GM21529 (cell line): ENCODE data around the gene KRT31.
"Not testable (repeated sequence)": the region's sequence is repeated elsewhere in the genome, so short reads cannot be mapped to it uniquely, and the experiment has no call there.

Experiments
- ATAC-seq: cut with Tn5 transposase; IDR thresholded peaks from one replicate; pipeline ENCODE4 v1.9.1; 2021; ENCODE audit not compliant: unreplicated experiment

KRT31 gene

DNA sequence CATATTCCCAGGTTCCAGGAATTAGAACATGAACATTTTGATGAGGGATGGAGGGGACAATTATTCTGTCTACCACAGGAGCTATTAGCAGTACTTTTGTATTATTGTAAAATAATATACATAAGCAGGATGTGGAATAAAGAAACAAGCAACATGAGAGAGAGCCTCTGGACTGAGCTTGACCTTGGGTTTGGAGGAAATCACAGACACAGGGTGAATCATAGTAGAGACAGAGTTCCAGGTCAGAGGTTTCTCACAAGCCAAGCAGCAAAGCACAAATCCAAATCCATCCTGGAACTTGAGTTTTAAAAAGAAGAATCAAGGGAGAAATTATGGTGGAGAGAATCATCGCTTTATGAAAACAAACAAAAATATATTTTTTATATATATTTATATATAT is 5.1 kb downstream of the KRT31 start:
- no peak for ATAC-seq

- no peak for ATAC-seq
These were observed 5.9 kb downstream of the KRT31 start for GRCh38 chr17:41391535-41391934.

GRCh38 chr17:41390411-41390938 is 6.9 kb downstream of the KRT31 start:
- ATAC-seq, result no peak

DNA sequence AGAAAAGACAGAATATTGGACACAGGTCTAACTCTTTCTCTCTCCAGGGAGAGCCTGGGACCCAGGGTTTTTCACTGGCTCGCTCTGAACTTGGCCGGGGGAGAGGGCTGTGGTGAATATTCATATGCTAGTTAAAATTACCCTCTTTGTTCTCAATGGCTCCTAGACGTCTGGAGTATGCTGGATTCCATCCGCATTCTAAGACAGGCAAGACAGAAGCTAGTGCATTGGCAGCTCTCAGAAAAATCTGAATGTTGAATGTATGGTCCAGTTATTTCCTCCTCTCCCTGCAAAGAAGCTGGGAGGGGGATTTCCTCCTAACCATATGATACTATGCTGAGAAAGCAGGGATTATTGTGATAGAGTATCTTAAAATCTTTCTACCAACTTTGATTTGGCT is 9.7 kb downstream of the KRT31 start:
- ATAC-seq, result no peak

- no peak for ATAC-seq
These were observed 11.2 kb downstream of the KRT31 start for GRCh38 chr17:41386227-41386626.

DNA sequence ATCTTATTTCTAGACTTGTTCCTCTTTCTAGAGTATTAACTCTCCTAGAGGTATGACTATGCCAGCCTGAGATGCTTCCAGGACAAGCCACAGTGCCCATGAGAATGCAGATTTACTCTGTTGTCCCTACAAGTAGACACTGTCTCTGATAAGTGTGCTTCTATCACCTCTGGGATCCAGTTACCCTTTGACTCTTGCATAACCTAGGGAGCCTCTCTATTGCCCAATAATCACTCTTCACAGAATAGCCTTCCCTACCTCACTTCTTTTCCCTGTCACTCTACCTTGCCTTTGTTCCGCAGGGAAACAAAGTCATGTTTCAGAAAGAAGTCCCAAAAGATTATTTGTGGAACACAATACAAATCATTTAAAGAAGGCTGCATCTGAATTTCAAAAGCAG is 13.7 kb downstream of the KRT31 start:
- ATAC-seq, result no peak

- ATAC-seq, result no peak
These were observed 15.0 kb downstream of the KRT31 start for GRCh38 chr17:41382394-41382793.

DNA sequence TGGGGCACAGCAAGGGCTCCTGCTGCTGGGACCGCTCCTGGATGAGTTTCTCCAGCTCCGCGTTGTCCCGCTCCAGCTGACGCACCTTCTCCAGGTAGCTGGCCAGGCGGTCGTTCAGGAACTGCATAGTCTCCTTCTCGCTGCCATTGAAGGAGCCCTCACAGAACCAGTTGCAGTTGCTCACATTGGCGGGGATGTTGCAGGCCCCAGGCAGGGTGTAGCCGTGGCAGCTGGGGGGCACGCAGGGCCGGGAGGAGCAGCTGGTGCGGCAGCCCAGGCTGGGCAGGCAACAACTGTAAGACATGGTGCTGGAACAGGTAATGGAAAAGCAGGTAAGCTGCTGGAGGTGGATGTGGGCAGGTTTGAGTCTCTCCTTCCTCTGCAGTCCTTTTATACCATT is 15.5 kb downstream of the KRT31 start, which contains the start of gene KRT34:
TSS of gene KRT34 (minus strand) at position 364 of the 400 bp plus-strand sequence. CDS start at position 304, 60 bp downstream.
- ATAC-seq, result not testable (repeated sequence)

DNA sequence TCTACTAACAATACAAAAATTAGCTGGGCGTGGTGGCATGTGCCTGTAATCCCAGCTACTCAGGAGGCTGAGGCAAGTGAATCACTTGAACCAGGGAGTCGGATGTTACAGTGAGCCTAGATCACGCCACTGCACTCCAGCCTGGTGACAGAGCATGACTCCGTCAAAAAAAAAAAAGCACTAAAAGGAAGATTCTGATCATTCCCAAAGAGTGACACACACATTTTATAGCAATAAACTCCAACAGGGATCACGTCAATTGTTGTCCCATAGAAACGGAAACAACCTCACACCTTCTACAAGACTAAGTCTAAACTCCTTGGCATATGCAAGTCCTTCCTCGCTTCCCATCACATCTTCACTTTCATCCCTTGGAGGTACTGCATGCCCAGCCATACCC is 17.3 kb downstream of the KRT31 start:
- not testable (repeated sequence) for ATAC-seq

GRCh38 chr17:41377546-41377945 is 19.9 kb downstream of the KRT31 start:
- no peak for ATAC-seq

- ATAC-seq, result no peak
These were observed 27.7 kb downstream of the KRT31 start, which contains the start of gene KRT33B for GRCh38 chr17:41369713-41370112. KRT33B (minus strand) TSS chr17:41369813; CDS start chr17:41369750, 63 bp downstream.

DNA sequence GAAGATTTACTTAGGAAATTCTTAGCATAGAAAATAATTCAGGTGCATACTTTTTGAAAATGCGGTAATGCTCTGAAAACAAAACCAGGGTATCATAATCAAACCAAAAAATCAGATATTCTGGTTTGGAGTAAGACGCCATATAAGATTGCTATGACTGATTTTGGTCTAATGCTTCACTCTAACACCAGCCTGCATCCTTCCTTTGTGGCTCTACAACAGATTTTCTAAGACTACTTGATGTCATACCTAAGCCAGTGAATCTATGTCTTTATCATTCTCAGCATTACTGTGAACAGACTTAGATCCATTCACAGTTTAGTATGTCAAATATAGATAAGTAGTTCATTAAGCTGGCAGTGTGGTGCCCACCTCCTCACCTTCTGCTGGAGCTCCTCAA is 28.4 kb downstream of the KRT31 start:
- no peak for ATAC-seq

DNA sequence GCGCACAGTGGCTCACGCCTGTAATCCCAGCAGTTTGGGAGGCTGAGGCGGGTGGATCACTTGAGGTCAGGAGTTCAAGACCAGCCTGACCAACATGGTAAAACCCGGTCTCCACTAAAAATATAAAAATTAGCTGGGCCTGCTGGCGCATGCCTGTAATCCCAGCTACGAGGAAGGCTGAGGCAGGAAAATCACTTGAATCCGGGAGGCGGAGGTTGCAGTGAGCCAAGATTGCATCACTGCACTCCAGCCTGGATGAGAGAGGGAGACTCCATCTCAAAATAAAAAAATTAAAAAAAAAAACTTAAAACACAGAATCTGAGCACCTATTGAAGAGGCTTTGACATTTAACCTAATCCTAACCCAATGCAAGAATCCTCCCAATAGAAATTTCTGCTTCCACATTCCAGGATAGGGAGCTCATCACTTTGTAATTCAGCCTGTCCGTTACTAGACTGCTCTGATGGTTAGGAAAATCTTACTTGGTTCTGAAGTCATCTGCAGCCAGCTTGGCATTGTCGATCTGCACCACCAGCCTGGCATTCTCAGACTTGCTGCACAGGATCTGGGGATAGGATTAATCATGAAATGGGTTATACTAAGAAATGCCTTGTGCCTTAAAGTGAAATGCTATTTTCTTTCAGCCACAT is 29.9 kb downstream of the KRT31 start:
- ATAC-seq, result no peak

DNA sequence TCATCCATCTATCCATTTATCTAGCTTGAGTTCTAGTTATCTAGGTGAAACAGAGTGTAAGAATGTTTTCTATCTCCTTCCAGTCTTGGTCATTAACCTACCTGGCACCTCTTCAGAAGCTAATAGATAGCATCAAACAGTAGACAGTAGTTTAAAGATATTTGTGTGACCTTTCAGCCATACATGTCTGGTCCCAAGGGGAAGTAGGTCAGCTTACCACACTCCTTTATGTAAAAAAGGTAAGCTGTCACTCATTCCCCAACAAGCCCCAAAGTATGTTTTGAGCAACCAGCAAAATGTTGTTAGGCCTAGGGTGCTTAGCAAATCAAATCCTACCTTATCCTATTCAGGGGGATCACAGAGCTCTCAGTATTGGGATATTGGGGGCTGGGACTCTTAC is 31.3 kb downstream of the KRT31 start:
- ATAC-seq, result no peak

DNA sequence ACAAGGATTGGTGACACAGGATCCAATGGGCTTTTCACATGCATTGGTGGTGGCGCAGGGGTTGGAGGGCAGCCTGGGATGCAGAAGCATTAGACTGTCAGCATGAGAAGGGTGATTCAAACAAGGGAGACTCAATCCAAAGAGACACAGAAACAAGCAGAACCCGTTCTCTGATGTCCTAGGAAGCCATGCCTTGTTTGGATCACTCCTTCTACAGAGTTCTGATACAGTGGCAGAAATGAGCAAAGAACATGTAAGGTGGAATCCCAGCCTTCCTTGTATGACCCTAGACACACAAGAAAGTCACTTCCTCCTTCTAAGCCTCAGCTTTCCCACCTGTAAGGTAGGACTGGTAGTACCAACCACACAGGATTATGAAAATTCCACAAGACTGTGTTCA is 33.5 kb downstream of the KRT31 start:
- ATAC-seq, result no peak

- ATAC-seq, result no peak
These were observed 37.0 kb downstream of the KRT31 start for GRCh38 chr17:41360296-41360995.

DNA sequence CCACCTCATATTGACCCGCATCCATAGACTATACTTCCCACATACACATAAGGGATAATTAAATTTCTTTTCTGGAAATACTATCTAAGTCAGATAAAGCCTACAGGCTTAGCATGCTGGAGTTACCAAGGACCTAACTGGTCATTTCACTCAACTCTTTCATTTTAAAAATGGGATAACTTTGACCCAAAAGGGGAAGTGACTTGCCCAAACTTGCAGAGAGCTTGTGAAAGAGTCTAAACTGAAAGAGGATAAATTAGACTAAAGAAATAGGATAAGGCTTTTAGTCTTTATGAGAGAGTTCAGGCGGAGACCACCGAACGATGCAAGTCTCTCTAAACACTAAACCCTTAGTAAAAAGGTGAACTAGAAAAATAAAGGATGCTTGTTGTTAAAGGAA is 42.9 kb downstream of the KRT31 start:
- no peak for ATAC-seq

GRCh38 chr17:41352597-41353366 is 44.6 kb downstream of the KRT31 start:
- no peak for ATAC-seq

DNA sequence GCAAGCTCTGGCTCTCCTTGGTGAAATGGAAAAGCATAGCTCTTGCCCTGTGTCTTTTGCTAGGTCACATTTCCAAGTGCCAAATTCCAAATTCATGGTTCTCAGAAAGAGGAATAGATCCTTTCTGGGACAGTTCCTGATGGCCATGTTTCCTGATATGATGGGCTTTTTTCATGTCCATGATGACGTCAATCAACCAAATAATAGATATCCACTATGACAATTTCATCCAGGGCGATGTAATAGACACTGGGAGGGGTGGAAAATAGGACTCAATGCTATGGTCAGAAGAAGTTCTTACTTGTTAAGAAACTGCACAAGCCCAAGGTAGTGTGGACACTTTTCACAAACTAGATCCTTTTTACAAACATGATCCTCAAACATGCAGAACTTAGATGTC is 46.2 kb downstream of the KRT31 start:
- ATAC-seq, result no peak

GRCh38 chr17:41350381-41350878 is 47.0 kb downstream of the KRT31 start, which contains the start of gene KRT33A:
KRT33A (minus strand) TSS chr17:41350828; CDS start chr17:41350767, 61 bp downstream.
- ATAC-seq, result not testable (repeated sequence)
